ENCODE data around the gene ITGB4. TPM values are rescaled to one million over a fixed set of nuclear protein-coding genes. Genes with fewer than 3 reads are reported as not detected.
A peak's percentile ranks its signal among the peaks of the same experiment; 100 is the strongest.

Gene ITGB4
- total and polyA plus RNA-seq, 2 of the 13 experiments (the other 11 are each of a cell fraction or from before 2014, with no cell fraction given): 6.9 to 14.5 TPM

- no peak; the same call in 1 of the 2 replicates for TF ChIP-seq ZNF281 (CRISPR knock-in tag; IDR thresholded peaks at IDR 0.05; ENCODE audit: borderline replicate concordance)
- TF ChIP-seq ZNF546 (CRISPR knock-in tag; conservative IDR thresholded peaks at IDR 0.05): no peak
- TF ChIP-seq JUNB (CRISPR knock-in tag; IDR thresholded peaks at IDR 0.05; ENCODE audit: borderline replicate concordance): no peak
- no peak for TF ChIP-seq PRDM10 (CRISPR knock-in tag; IDR thresholded peaks at IDR 0.05; ENCODE audit: low read depth)
- TF ChIP-seq CEBPB (IDR thresholded peaks at IDR 0.05; ENCODE audit: borderline replicate concordance, low read depth, low read length): no peak
- 0 out of 2 replicates have a peak, but pooled peaks have one; percentile 32 for TF ChIP-seq ZHX1 (CRISPR knock-in tag; IDR thresholded peaks at IDR 0.05; ENCODE audit: low read depth)
- TF ChIP-seq ZNF646 (CRISPR knock-in tag; IDR thresholded peaks at IDR 0.05): no peak
- TF ChIP-seq DMAP1 (CRISPR knock-in tag; IDR thresholded peaks at IDR 0.05): no peak
- TF ChIP-seq MBD4 (IDR thresholded peaks at IDR 0.05; ENCODE audit: borderline replicate concordance, low read length): no peak
- no peak for TF ChIP-seq NCOA5 (CRISPR knock-in tag; IDR thresholded peaks at IDR 0.05)
- TF ChIP-seq KMT2B (CRISPR knock-in tag; IDR thresholded peaks at IDR 0.05): no peak
Measured at GRCh38 chr17:75720656-75721462, at the start of gene ITGB4 (continued).
